ENCODE data around the gene HLA-E. TPM values are rescaled to one million over a fixed set of nuclear protein-coding genes. Genes with fewer than 3 reads are reported as not detected.

Gene HLA-E
- total and polyA plus RNA-seq, 2 experiments from 2014 or later, result 15.6 to 36.0 TPM

GRCh38 chr6:30542404-30542725, 53.1 kb downstream of the HLA-E start (continued):
- no peak for TF ChIP-seq REST (IDR thresholded peaks at IDR 0.05; ENCODE audit: unreplicated experiment)
- no peak for TF ChIP-seq JUNB (IDR thresholded peaks at IDR 0.05; ENCODE audit: unreplicated experiment)
- TF ChIP-seq NANOG (IDR thresholded peaks at IDR 0.05; ENCODE audit: borderline replicate concordance), result no peak
- TF ChIP-seq CREB1 (CRISPR knock-in tag; IDR thresholded peaks at IDR 0.05; ENCODE audit: low read depth), result no peak
- TF ChIP-seq ZNF331 (CRISPR knock-in tag; IDR thresholded peaks at IDR 0.05; ENCODE audit: low read depth), result no peak

- peaks cover 12% of the 10 kb centered on the region for H3K27me3 Mint-ChIP-seq (ENCODE audit: insufficient read depth, low read depth, poor library complexity)
- H3K27ac Mint-ChIP-seq, result no peak overlapping the region
- H2AFZ ChIP-seq, result no peak overlapping the region
- TF ChIP-seq CREB1 (CRISPR knock-in tag; IDR thresholded peaks at IDR 0.05; ENCODE audit: low read depth), result no peak
- no peak for TF ChIP-seq EZH2phosphoT487 (IDR thresholded peaks at IDR 0.05; ENCODE audit: unreplicated experiment)
- TF ChIP-seq, protein P1, sequence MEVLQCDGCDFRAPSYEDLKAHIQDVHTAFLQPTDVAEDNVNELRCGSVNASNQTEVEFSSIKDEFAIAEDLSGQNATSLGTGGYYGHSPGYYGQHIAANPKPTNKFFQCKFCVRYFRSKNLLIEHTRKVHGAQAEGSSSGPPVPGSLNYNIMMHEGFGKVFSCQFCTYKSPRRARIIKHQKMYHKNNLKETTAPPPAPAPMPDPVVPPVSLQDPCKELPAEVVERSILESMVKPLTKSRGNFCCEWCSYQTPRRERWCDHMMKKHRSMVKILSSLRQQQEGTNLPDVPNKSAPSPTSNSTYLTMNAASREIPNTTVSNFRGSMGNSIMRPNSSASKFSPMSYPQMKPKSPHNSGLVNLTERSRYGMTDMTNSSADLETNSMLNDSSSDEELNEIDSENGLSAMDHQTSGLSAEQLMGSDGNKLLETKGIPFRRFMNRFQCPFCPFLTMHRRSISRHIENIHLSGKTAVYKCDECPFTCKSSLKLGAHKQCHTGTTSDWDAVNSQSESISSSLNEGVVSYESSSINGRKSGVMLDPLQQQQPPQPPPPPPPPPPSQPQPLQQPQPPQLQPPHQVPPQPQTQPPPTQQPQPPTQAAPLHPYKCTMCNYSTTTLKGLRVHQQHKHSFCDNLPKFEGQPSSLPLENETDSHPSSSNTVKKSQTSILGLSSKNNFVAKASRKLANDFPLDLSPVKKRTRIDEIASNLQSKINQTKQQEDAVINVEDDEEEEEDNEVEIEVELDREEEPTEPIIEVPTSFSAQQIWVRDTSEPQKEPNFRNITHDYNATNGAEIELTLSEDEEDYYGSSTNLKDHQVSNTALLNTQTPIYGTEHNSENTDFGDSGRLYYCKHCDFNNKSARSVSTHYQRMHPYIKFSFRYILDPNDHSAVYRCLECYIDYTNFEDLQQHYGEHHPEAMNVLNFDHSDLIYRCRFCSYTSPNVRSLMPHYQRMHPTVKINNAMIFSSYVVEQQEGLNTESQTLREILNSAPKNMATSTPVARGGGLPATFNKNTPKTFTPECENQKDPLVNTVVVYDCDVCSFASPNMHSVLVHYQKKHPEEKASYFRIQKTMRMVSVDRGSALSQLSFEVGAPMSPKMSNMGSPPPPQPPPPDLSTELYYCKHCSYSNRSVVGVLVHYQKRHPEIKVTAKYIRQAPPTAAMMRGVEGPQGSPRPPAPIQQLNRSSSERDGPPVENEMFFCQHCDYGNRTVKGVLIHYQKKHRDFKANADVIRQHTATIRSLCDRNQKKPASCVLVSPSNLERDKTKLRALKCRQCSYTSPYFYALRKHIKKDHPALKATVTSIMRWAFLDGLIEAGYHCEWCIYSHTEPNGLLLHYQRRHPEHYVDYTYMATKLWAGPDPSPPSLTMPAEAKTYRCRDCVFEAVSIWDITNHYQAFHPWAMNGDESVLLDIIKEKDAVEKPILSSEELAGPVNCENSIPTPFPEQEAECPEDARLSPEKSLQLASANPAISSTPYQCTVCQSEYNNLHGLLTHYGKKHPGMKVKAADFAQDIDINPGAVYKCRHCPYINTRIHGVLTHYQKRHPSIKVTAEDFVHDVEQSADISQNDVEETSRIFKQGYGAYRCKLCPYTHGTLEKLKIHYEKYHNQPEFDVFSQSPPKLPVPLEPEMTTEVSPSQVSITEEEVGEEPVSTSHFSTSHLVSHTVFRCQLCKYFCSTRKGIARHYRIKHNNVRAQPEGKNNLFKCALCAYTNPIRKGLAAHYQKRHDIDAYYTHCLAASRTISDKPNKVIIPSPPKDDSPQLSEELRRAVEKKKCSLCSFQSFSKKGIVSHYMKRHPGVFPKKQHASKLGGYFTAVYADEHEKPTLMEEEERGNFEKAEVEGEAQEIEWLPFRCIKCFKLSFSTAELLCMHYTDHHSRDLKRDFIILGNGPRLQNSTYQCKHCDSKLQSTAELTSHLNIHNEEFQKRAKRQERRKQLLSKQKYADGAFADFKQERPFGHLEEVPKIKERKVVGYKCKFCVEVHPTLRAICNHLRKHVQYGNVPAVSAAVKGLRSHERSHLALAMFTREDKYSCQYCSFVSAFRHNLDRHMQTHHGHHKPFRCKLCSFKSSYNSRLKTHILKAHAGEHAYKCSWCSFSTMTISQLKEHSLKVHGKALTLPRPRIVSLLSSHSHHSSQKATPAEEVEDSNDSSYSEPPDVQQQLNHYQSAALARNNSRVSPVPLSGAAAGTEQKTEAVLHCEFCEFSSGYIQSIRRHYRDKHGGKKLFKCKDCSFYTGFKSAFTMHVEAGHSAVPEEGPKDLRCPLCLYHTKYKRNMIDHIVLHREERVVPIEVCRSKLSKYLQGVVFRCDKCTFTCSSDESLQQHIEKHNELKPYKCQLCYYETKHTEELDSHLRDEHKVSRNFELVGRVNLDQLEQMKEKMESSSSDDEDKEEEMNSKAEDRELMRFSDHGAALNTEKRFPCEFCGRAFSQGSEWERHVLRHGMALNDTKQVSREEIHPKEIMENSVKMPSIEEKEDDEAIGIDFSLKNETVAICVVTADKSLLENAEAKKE (CRISPR knock-in tag; IDR thresholded peaks at IDR 0.05), result no peak
- no peak for TF ChIP-seq STAT1 (IDR thresholded peaks at IDR 0.05; ENCODE audit: unreplicated experiment)
- no peak for TF ChIP-seq ZNF331 (CRISPR knock-in tag; IDR thresholded peaks at IDR 0.05; ENCODE audit: low read depth)
- TF ChIP-seq, protein P2, sequence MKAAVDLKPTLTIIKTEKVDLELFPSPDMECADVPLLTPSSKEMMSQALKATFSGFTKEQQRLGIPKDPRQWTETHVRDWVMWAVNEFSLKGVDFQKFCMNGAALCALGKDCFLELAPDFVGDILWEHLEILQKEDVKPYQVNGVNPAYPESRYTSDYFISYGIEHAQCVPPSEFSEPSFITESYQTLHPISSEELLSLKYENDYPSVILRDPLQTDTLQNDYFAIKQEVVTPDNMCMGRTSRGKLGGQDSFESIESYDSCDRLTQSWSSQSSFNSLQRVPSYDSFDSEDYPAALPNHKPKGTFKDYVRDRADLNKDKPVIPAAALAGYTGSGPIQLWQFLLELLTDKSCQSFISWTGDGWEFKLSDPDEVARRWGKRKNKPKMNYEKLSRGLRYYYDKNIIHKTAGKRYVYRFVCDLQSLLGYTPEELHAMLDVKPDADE (IDR thresholded peaks at IDR 0.05), result no peak
- no peak for TF ChIP-seq JUNB (IDR thresholded peaks at IDR 0.05; ENCODE audit: unreplicated experiment)
- peaks cover 9% of the 10 kb centered on the region for H3K4me1 Mint-ChIP-seq
- H3K27me3 ChIP-seq (ENCODE audit: insufficient read depth), result no peaks in the 10 kb centered on the region
- no peak overlapping the region; the same call in 2 of the 3 replicates for H3K4me3 Mint-ChIP-seq
- H4K20me1 ChIP-seq (replicated peaks; ENCODE audit: insufficient read depth), result no peaks in the 10 kb centered on the region; the same call in 1 of the 2 replicates
- no peaks in the 10 kb centered on the region for H3F3A ChIP-seq (replicated peaks; ENCODE audit: low read depth)
- H3K36me3 ChIP-seq (ENCODE audit: insufficient read depth), result no peaks in the 10 kb centered on the region; the same call in 1 of the 2 replicates
- H3K9me3 Mint-ChIP-seq, result no peaks in the 10 kb centered on the region
- H3K36me3 Mint-ChIP-seq (ENCODE audit: low read depth), result 0 out of 3 replicates have a peak, but pooled peaks cover 7% of the 10 kb centered on the region
- H3K4me2 ChIP-seq, result no peak overlapping the region
- no peak overlapping the region for H3K4me3 ChIP-seq
- no peaks in the 10 kb centered on the region for H3K9me2 ChIP-seq (ENCODE audit: insufficient read depth)
- H3K79me2 ChIP-seq (replicated peaks; ENCODE audit: insufficient read depth), result no peaks in the 10 kb centered on the region
- no peak for ATAC-seq
- peaks cover 7% of the 10 kb centered on the region; the same call in 1 of the 2 replicates for H3K4me1 ChIP-seq (ENCODE audit: insufficient read depth)
- DNase-seq (ENCODE audit: low spot score), result peak; percentile 14
- H3K27ac ChIP-seq (ENCODE audit: low read depth), result no peak overlapping the region
Measured at GRCh38 chr6:30542915-30543314, 53.6 kb downstream of the HLA-E start.
